NAMALWA (cell line): ENCODE data around the gene ONECUT1.

Source experiments
- DNase-seq: peaks from one replicate; pipeline ENCODE4 v3.0.0-alpha.2; 2015; ENCODE audit warnings: low spot score

ONECUT1 gene

DNA sequence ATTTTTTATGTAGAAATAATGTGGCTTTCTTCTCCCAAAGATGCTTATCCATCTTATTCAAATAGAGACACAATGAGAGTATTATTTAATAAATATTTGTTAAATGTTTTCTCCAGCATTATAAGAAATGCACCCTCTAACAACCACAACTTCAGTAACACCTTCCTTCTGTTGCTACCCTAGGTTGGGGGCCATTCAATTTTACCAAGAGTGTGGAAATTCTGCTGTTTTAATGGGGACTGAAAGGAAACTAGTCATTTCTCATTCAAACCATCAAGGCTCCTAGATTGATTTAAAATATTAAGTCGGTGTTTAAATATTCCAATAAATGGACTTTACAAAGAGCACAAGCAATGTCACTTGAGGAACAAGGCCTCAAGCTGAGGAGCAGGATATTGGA lies 7.6 kb downstream of the ONECUT1 start:
- no peak for DNase-seq

DNA sequence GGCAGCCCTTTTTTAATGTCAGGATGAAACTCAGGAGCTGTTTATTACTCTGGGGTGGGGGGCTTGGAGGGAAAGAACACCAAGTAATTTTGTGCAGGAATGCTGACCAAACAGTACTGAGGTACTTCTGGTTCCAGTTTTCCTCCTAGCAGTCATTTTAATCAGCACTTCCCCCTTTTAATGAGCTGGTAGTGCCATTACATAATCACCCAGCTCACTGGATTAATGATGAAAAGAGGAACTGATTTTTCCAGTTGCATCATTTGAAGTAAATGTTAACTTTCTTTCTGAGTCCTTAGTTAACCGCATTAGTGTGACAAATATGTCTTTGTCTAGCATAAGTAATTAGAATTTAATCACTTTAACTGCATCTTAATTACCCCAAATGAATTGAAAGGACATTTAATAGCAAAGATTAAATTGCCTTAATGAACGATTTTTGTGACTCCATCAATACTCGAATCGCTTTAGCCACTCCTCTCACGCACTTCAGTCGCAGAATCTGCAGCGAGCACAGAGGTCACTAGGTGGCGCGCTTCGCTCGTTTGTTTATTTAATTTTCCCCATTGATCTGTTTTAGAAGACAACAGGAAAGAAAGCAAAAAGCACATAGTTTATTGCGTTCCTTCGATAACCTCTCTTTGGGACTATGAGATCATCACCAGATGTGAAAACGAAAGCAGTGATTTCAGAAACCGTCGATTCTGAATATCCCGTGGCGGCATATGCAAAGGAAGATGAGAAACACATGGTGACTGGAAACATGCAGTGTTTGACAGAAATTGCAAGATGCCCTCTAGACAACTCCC lies 9.8 kb downstream of the ONECUT1 start:
- peak; percentile 90 for DNase-seq

DNA sequence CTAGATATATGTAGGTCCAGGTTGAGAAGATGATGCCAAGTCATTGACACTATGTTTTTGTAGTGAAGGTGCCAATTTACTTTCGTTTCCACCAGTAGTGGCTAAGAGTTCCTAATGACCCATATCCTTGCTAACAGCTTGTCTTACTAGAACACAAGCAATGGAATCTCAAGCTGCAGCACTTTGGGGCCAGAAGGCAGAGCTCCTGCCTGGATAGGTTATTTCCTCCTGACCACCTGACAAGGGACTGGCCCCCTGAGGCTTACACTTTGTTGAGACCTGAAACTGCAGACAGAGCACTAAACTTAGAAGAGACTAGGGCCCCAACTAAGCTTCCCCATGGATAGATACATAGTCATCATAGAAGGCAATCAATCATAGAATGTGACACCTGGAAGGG lies 11.7 kb downstream of the ONECUT1 start:
- no peak for DNase-seq

GRCh38 chr15:52772766-52773165 lies 17.4 kb downstream of the ONECUT1 start:
- no peak for DNase-seq

DNA sequence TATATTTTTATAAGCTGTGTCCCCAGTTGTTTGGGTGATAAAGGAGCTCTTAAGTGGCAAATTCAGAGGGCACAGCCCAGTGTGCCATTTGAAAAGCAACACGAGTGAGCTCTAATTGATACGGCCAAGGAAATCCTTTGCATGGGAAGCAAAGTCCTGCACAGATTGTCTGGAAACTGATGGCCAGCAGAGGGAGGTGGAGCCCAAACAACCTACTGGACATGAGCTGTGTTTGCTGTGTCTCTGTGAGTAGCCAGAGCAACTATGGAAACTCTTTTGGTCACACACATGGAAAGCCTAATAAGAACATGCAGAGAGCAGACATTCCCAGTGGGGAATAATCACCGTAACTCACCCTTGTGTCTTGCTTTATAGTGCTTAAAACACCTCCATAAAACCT lies 24.4 kb downstream of the ONECUT1 start:
- DNase-seq: no peak

GRCh38 chr15:52764731-52765130 lies 25.4 kb downstream of the ONECUT1 start:
- DNase-seq: no peak

GRCh38 chr15:52762621-52763020 lies 27.5 kb downstream of the ONECUT1 start:
- DNase-seq: no peak

- no peak for DNase-seq
These were observed 29.6 kb downstream of the ONECUT1 start for GRCh38 chr15:52760562-52760961.

GRCh38 chr15:52759969-52760368 lies 30.2 kb downstream of the ONECUT1 start:
- no peak for DNase-seq

DNA sequence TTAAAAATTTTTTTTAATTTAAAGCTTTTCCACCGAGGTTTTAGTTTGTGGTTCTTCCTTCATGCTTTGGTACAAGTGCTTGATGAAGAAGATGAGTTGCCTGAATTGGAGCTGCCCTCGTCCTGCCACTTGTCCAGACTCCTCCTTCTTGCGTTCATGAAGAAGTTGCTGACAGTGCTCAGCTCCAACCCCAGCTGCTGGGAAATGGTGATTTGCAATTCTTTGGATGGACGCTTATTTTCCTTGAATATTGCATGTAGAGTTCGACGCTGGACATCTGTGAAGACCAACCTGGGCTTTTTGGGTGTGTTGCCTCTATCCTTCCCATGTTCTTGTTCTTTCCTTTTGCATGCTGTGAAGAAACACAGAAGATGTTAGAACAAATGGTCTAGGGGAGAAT lies 32.6 kb downstream of the ONECUT1 start:
- DNase-seq: no peak

GRCh38 chr15:52751522-52751921 lies 38.6 kb downstream of the ONECUT1 start:
- DNase-seq: no peak

- DNase-seq: no peak
These were observed 40.9 kb downstream of the ONECUT1 start for GRCh38 chr15:52749258-52749657.

DNA sequence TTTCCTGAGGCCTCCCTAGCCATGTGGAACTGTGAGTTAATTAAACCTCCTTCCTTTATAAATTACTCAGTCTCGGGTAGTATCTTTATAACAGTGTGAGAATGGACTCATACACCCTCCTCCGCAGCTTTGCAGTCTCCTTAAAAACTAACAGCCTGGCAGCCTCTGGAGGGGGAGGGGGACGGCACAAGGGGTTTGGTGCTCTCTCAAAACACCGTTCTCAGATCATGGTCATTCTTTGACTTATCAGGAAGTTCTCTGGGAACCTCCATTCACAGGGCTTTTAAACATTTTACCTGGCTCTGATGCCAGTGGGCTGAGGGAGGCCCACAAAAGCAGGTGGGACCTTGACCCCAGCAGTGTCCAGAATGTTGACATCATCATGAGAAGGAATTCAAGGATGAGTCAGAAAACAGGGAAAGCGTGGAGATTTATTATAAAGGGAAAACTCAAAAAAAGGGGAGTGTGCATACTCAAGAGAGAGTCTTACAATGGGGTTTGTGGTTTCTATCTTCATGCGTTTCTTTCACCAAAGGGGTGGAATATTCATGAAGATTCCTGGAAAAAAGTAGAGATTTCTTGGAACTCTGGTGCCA lies 43.9 kb downstream of the ONECUT1 start:
- no peak for DNase-seq

DNA sequence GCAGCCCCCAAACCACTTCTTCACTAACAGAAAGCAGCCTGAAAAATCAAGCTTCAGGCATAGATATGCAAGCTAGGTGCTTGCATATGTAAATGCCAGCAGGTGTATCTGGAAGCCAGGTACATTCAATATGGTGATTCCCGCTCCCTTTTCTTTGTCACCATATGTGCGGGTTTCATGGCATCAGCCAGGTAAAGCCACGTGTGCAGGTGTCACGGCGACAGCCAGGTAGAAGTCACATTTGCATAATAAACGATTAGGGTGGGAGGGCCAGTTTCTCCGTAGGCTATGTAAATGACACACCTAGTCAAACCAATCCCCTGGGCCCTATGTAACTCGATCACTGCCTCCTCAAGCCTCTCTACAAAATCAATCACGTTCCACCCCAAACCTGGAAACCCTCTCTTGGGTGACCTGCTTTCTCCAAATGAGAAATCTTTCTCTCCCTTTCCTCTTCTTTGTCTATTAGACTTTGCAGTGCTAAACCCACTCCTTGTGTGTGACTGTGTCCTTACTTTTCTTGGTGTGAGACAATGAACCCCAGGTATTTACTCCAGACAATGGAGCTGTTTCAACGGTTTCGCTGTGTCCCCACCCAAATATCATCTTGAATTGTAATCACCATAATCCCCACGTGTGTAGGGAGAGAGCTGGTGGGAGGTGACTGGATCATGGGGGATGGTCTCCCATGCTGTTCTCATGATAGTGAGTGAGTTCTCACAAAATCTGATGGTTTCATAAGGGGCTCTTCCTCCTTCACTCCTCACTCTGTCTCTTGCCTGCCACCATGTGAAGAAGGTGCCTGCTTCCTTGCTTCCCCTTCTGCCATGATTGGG lies 44.6 kb downstream of the ONECUT1 start:
- DNase-seq: no peak

DNA sequence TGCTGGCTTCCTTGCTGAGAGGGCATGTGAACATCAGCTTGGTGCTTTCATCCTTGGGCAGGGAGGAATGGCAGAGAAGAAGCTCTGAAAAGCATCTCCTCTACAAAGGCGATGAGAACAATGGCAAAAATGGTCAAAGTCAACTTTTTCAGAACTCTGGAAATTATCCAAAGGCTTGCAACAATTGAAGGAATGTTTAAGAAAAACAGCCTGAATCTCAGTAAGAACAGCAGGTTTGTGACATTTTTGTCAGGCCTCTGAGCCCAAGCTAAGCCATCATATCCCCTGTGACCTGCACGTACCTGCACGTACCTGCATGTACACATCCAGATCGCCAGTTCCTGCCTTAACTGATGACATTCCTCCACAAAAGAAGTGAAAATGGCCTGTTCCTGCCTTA lies 51.8 kb downstream of the ONECUT1 start:
- DNase-seq: no peak

GRCh38 chr15:52737720-52738119 lies 52.4 kb downstream of the ONECUT1 start:
- DNase-seq: no peak

DNA sequence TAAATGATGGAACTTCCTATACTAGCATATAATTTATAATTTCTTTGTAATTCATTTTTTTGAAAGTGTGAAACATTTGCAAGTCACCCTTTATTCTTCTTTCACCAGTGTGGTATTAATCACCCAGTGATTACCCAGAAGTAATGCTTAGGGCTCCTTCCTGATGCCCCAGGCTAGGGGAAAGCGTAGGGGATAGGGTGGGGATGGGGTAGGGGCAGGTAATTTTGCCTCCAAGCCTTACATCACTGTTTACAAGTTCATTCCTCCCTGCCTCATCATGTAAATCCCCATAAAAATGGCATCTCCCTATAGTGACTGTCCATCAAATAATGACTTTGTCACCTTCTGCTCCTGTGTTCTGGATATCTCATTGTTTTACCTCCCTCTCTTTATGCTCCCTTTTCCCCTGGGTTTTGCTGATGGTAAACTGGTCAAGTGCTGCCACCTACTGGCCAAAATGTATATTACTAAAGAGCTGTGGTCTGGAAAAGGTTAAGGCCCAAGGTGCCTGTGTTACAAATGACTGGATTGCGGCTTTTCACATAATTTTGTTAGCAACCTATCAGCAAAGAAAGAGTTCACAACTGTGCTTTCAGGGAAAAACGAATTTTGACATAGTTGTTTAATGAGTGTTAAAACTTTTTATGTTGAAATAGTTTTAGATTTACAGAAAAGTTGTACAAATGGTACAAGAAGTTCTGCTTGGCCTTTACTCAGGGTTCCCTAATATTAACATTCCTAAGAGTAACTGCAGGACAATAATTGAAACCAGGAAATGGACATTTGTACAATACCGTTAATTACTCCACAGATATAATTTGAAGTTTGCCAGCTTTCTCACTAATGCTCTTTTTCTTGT lies 54.7 kb downstream of the ONECUT1 start:
- peak; percentile 92 for DNase-seq

- no peak for DNase-seq
These were observed 55.8 kb downstream of the ONECUT1 start for GRCh38 chr15:52734329-52734728.

- no peak for DNase-seq
These were observed 56.4 kb downstream of the ONECUT1 start for GRCh38 chr15:52733696-52734255.

GRCh38 chr15:52733088-52733487 lies 57.0 kb downstream of the ONECUT1 start:
- no peak for DNase-seq

DNA sequence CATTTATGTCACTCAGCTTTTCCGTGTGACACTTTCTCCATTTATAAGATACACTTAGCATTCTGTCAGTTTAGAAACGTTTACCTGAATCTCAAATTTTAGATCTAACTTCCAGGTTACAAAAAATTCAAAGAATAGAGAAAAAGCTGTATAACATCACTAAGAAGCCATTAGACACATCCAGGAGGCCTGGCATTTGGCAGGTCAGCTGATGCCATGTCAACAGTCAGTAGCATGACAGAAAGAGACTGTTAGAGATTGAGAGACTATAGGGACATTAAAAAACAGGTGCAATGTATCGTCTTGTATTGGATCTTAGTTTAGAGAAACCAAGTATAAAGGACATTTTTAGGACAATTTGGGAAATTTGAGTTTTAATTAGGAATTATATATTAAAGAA lies 57.6 kb downstream of the ONECUT1 start:
- no peak for DNase-seq
